ENCODE measurements around the gene ZYG11B.
"Not testable (repeated sequence)": the region's sequence is repeated elsewhere in the genome, so short reads cannot be mapped to it uniquely, and the experiment has no call there.

Gene ZYG11B

GRCh38 chr1:52767596-52768280, 41.5 kb downstream of the ZYG11B start:
- H3K4me3 Mint-ChIP-seq, result no peak overlapping the region
- DNase-seq (ENCODE audit: low spot score in 2 of 2) (no peak), ATAC-seq (no peak)
- no peaks in the 10 kb centered on the region for H3K9me3 Mint-ChIP-seq
- no peaks in the 10 kb centered on the region for H3K4me1 Mint-ChIP-seq
- H3K36me3 Mint-ChIP-seq, result peaks cover 17% of the 10 kb centered on the region
- H3K27ac Mint-ChIP-seq, result no peak overlapping the region

DNA sequence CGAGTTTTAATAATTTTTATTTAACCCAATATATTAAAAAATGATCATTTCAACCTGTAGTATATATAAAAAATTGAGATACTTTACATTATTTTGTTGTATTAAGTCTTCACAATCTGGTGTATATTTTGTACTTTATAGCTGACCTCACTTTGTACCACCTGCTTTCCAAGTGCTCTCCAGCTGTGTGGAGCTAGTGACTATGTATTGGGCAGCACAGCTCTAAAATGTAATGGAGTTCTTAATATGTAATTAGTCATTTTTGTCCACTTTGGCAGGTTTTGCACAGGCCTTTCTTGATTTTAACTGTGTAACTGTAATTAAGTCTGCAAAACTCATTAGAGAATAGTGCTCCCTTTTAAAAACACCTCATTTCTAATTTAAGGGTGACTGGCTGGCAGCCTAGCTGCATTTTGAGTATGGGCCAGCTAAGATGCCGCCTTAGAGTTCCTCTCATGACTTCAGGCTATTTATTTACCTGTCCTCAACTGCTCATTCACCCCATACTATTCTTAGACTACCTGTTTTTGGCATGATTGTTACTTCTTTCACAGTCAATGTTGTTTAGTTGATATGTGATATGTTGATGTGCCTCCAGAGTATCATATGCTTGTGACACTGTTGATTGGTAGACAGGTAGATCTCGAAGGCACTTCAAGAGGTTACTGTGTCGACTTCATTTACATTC, 43.2 kb downstream of the ZYG11B start:
- peaks cover 20% of the 10 kb centered on the region for H3K36me3 Mint-ChIP-seq
- ATAC-seq (no peak), DNase-seq (ENCODE audit: low spot score in 2 of 2) (no peak)
- H3K9me3 Mint-ChIP-seq, result no peaks in the 10 kb centered on the region
- no peak overlapping the region for H3K4me3 Mint-ChIP-seq
- H3K4me1 Mint-ChIP-seq, result no peaks in the 10 kb centered on the region
- H3K27ac Mint-ChIP-seq, result no peak overlapping the region

- Mint-ChIP-seq H3K9me3 (no peaks in the 10 kb centered on the region), H3K27ac (no peak overlapping the region), H3K4me3 (no peak overlapping the region), H3K36me3 (peaks cover 20% of the 10 kb centered on the region), H3K4me1 (no peaks in the 10 kb centered on the region)
- ATAC-seq (no peak), DNase-seq (ENCODE audit: low spot score in 2 of 2) (no peak)
These were observed 45.1 kb downstream of the ZYG11B start for GRCh38 chr1:52771384-52771783.

- Mint-ChIP-seq H3K4me3 (no peak overlapping the region), H3K36me3 (peaks cover 46% of the 10 kb centered on the region), H3K9me3 (no peaks in the 10 kb centered on the region), H3K4me1 (no peaks in the 10 kb centered on the region), H3K27ac (no peak overlapping the region)
- ATAC-seq (no peak), DNase-seq (ENCODE audit: low spot score in 2 of 2) (no peak)
These were observed 59.9 kb downstream of the ZYG11B start for GRCh38 chr1:52786148-52786547.

- ATAC-seq; H3K4me3 Mint-ChIP-seq; H3K9me3 Mint-ChIP-seq; DNase-seq (ENCODE audit: low spot score in 2 of 2); H3K4me1 Mint-ChIP-seq; H3K27ac Mint-ChIP-seq: not testable (repeated sequence)
- H3K36me3 Mint-ChIP-seq, result peaks cover 47% of the 10 kb centered on the region
These were observed 64.2 kb downstream of the ZYG11B start for GRCh38 chr1:52790429-52790828.

GRCh38 chr1:52792036-52792435, 65.8 kb downstream of the ZYG11B start:
- DNase-seq (ENCODE audit: low spot score in 2 of 2) (no peak), ATAC-seq (no peak)
- Mint-ChIP-seq H3K4me1 (no peaks in the 10 kb centered on the region), H3K36me3 (peaks cover 42% of the 10 kb centered on the region), H3K4me3 (no peak overlapping the region), H3K27ac (no peak overlapping the region), H3K9me3 (no peaks in the 10 kb centered on the region)

- not testable (repeated sequence) for DNase-seq (ENCODE audit: low spot score in 2 of 2); H3K27ac Mint-ChIP-seq; H3K4me3 Mint-ChIP-seq; ATAC-seq; H3K9me3 Mint-ChIP-seq; H3K4me1 Mint-ChIP-seq
- peaks cover 42% of the 10 kb centered on the region for H3K36me3 Mint-ChIP-seq
These were observed 67.5 kb downstream of the ZYG11B start for GRCh38 chr1:52793717-52794116.

GRCh38 chr1:52795464-52795863, 69.2 kb downstream of the ZYG11B start:
- Mint-ChIP-seq H3K36me3 (peaks cover 49% of the 10 kb centered on the region), H3K27ac (no peak overlapping the region), H3K4me1 (no peaks in the 10 kb centered on the region), H3K4me3 (no peak overlapping the region), H3K9me3 (no peaks in the 10 kb centered on the region)
- ATAC-seq (no peak), DNase-seq (ENCODE audit: low spot score in 2 of 2) (no peak)

- H3K4me1 Mint-ChIP-seq, result no peaks in the 10 kb centered on the region
- H3K9me3 Mint-ChIP-seq, result no peaks in the 10 kb centered on the region
- no peak for DNase-seq (ENCODE audit: low spot score in 2 of 2)
- peaks cover 50% of the 10 kb centered on the region for H3K36me3 Mint-ChIP-seq
- ATAC-seq, result no peak
- H3K4me3 Mint-ChIP-seq, result no peak overlapping the region
- no peak overlapping the region for H3K27ac Mint-ChIP-seq
These were observed 72.1 kb downstream of the ZYG11B start for GRCh38 chr1:52798331-52798730.

GRCh38 chr1:52801011-52801410, 74.8 kb downstream of the ZYG11B start:
- ATAC-seq (no peak), DNase-seq (ENCODE audit: low spot score in 2 of 2) (no peak)
- Mint-ChIP-seq H3K36me3 (peaks cover 37% of the 10 kb centered on the region), H3K27ac (no peak overlapping the region), H3K4me3 (no peak overlapping the region), H3K4me1 (no peaks in the 10 kb centered on the region), H3K9me3 (no peaks in the 10 kb centered on the region)

GRCh38 chr1:52804083-52804482, 77.8 kb downstream of the ZYG11B start:
- not testable (repeated sequence) for ATAC-seq; H3K4me3 Mint-ChIP-seq; H3K4me1 Mint-ChIP-seq; H3K27ac Mint-ChIP-seq; DNase-seq (ENCODE audit: low spot score in 2 of 2); H3K9me3 Mint-ChIP-seq
- peaks cover 21% of the 10 kb centered on the region for H3K36me3 Mint-ChIP-seq

- Mint-ChIP-seq H3K36me3 (peaks cover 44% of the 10 kb centered on the region), H3K4me3 (no peak overlapping the region)
- DNase-seq (ENCODE audit: low spot score in 2 of 2), result no peak
These were observed 88.2 kb downstream of the ZYG11B start for GRCh38 chr1:52814465-52814864.

GRCh38 chr1:52820830-52821229, 94.6 kb downstream of the ZYG11B start:
- not testable (repeated sequence) for DNase-seq (ENCODE audit: low spot score in 2 of 2); H3K4me3 Mint-ChIP-seq; H3K27ac Mint-ChIP-seq; H3K4me1 Mint-ChIP-seq; H3K9me3 Mint-ChIP-seq; ATAC-seq
- H3K36me3 Mint-ChIP-seq, result peaks cover 55% of the 10 kb centered on the region

More at GRCh38 chr1:52814465-52814864, 88.2 kb downstream of the ZYG11B start:
- no peaks in the 10 kb centered on the region for H3K4me1 Mint-ChIP-seq
- no peaks in the 10 kb centered on the region for H3K9me3 Mint-ChIP-seq
- H3K27ac Mint-ChIP-seq, result no peak overlapping the region
- ATAC-seq, result no peak

- H3K9me3 Mint-ChIP-seq, result no peaks in the 10 kb centered on the region
- ATAC-seq (no peak), DNase-seq (ENCODE audit: low spot score in 2 of 2) (no peak)
- peaks cover 13% of the 10 kb centered on the region for H3K36me3 Mint-ChIP-seq
- H3K4me3 Mint-ChIP-seq, result no peak overlapping the region
- no peaks in the 10 kb centered on the region for H3K4me1 Mint-ChIP-seq
- no peak overlapping the region for H3K27ac Mint-ChIP-seq
These were observed 99.6 kb downstream of the ZYG11B start for GRCh38 chr1:52825868-52826267.

DNA sequence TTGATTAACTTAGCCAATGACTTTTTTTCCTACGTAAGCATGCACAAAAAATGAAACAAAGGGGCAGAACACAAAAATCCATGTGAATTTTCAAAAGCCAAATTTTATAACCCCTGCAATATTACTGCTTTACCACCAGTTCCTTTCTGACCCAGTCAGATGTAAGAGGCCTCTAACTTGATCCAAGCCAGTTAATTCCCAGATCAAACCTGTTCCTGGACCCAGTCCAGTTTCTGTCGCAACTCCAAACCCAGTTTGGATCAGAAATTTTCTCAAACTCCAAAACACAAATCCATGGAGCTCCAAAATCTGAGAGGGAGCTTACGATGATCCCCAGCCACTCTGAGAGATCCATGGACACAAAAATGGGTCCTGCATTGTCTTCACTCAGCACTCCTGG, 108.5 kb downstream of the ZYG11B start:
- H3K27ac Mint-ChIP-seq, result no peak overlapping the region
- no peak for ATAC-seq
- H3K4me3 Mint-ChIP-seq, result no peak overlapping the region
- H3K4me1 Mint-ChIP-seq, result no peaks in the 10 kb centered on the region
- H3K36me3 Mint-ChIP-seq, result no peaks in the 10 kb centered on the region
- no peaks in the 10 kb centered on the region for H3K9me3 Mint-ChIP-seq
- no peak for DNase-seq (ENCODE audit: low spot score in 2 of 2)

DNA sequence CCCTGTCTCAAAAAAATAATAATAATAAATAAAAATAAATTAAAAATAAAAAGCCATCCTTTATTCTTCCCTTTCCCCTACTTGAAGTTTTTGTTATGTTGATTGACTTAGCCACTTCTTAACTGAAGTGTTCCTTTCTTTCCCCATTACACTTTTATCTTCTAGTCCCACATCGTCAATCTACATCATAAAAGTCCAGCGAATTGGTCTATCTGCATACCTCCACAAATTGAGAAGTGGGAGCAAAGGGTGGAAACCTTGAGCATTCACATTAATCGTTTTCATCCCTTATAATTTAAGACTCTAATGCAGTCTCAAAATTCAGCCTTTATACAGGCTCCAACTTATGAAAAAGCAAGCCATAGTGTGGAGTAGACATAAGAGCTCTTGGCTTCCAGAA, 109.8 kb downstream of the ZYG11B start:
- ATAC-seq (no peak), DNase-seq (ENCODE audit: low spot score in 2 of 2) (no peak)
- no peaks in the 10 kb centered on the region for H3K36me3 Mint-ChIP-seq
- H3K9me3 Mint-ChIP-seq, result no peaks in the 10 kb centered on the region
- no peak overlapping the region for H3K4me3 Mint-ChIP-seq
- H3K27ac Mint-ChIP-seq, result no peak overlapping the region
- no peaks in the 10 kb centered on the region for H3K4me1 Mint-ChIP-seq
